Natural killer cell (primary cell): Measurements from ENCODE around the gene OR51V1. TPM values are rescaled to one million over a fixed set of nuclear protein-coding genes. Genes with fewer than 3 reads are reported as not detected.
"Not testable (repeated sequence)": the region's sequence is repeated elsewhere in the genome, so short reads cannot be mapped to it uniquely, and the experiment has no call there.

Experiments used
- ATAC-seq, 3 donors: fragments of 150-1000 bp in 2 of 3; fragments of 200-7000 bp in 1 of 3; cut with Tn5 transposase; 1 replicate in 1 of 3; 2 replicates in 2 of 3; pipeline ENCODE4 v1.10.0; 2021; ENCODE audit warnings: mild to moderate bottlenecking in 2 of 3, moderate library complexity in 2 of 3
- DNase-seq, 2 donors: peaks; one replicate each; pipeline versions ENCODE4 v3.0.0 to v3.0.0-alpha.2; 2013 to 2021; ENCODE audit warnings: mixed read lengths in 1 of 2
- H3K27ac ChIP-seq: one replicate; pipeline ENCODE4 v1.5.1; 2013; ENCODE audit warnings: mild to moderate bottlenecking, low read length
- H3K27me3 ChIP-seq: one replicate; pipeline ENCODE4 v1.6.1; 2013; ENCODE audit warnings: low read length; ENCODE audit not compliant: control insufficient read depth, insufficient read depth
- H3K36me3 ChIP-seq: one replicate; pipeline ENCODE4 v1.6.1; 2013; ENCODE audit warnings: low read length; ENCODE audit not compliant: control insufficient read depth, insufficient read depth
- H3K4me1 ChIP-seq: one replicate; pipeline ENCODE4 v1.6.1; 2013; ENCODE audit warnings: low read length; ENCODE audit not compliant: control insufficient read depth, insufficient read depth
- H3K4me3 ChIP-seq: one replicate; pipeline ENCODE4 v1.5.1; 2013; ENCODE audit warnings: low read length
- H3K9me3 ChIP-seq: one replicate; pipeline ENCODE4 v1.6.1; 2013; ENCODE audit warnings: low read length; ENCODE audit not compliant: control insufficient read depth, insufficient read depth
- H3K27ac Mint-ChIP-seq, 2 donors: one replicate each; pipeline ENCODE4 v1.8.0; 2022; ENCODE audit warnings: mild to moderate bottlenecking in 2 of 2, mixed read lengths in 2 of 2, moderate library complexity in 1 of 2
- H3K27me3 Mint-ChIP-seq, 2 donors: one replicate each; pipeline ENCODE4 v1.8.0; 2022; ENCODE audit warnings: low read depth in 2 of 2, mixed read lengths in 2 of 2
- H3K36me3 Mint-ChIP-seq: one replicate; pipeline ENCODE4 v1.8.0; 2022; ENCODE audit warnings: mixed read lengths
- H3K4me1 Mint-ChIP-seq, 2 donors: one replicate each; pipeline ENCODE4 v1.8.0; 2022; ENCODE audit warnings: mixed read lengths in 2 of 2
- H3K4me3 Mint-ChIP-seq: one replicate; pipeline ENCODE4 v1.8.0; 2022; ENCODE audit warnings: mild to moderate bottlenecking, moderate library complexity, mixed read lengths
- H3K9me3 Mint-ChIP-seq, 2 donors: one replicate each; pipeline ENCODE4 v1.8.0; 2022; ENCODE audit warnings: mixed read lengths in 2 of 2
- WGBS: methylation state at CpG from one replicate; pipeline ENCODE4 v1.1.7; 2013; ENCODE audit warnings: missing lambda C conversion rate; ENCODE audit not compliant: insufficient coverage; 5-methylcytosine and 5-hydroxymethylcytosine counted together
- intact Hi-C: fragments of 100-400 bp; cut with micrococcal nuclease; formaldehyde crosslinking; loops from one replicate; pipeline ENCODE4 v1.14.2; 2022
- total RNA-seq, 4 donors: library from RNA; stranded (reverse); fragments of 120-200 nt in 1 of 4; gene quantifications; one replicate each; pipeline versions ENCODE4 v1.2.3 to v1.2.4, GENCODE V29; 2013 to 2022
- TF ChIP-seq, protein P1 (sequence below): fragments of 200-600 bp; IDR thresholded peaks from one replicate; pipeline ENCODE4 v1.8.0; 2022; ENCODE audit warnings: antibody characterized with exemption

OR51V1 gene, protein sequence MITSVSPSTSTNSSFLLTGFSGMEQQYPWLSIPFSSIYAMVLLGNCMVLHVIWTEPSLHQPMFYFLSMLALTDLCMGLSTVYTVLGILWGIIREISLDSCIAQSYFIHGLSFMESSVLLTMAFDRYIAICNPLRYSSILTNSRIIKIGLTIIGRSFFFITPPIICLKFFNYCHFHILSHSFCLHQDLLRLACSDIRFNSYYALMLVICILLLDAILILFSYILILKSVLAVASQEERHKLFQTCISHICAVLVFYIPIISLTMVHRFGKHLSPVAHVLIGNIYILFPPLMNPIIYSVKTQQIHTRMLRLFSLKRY
- total RNA-seq, result not detected
- not detected for total RNA-seq (2013)

- intact Hi-C loops, result no loop called here
- Mint-ChIP-seq H3K27ac (no peak within 1 kb of the TSS), H3K9me3 (peaks cover 0 to 2% of the 10 kb centered on the region in 2 donors), H3K36me3 (no peaks in the 10 kb centered on the region), H3K27me3 (peaks cover 0 to 3% of the 10 kb centered on the region in 2 donors), H3K4me3 (no peak within 1 kb of the TSS), H3K4me1 (no peaks in the 10 kb centered on the region)
- Histone ChIP-seq H3K27me3 (no peaks in the 10 kb centered on the region), H3K9me3 (no peaks in the 10 kb centered on the region), H3K27ac (no peak within 1 kb of the TSS), H3K4me1 (no peaks in the 10 kb centered on the region), H3K36me3 (no peaks in the 10 kb centered on the region), H3K4me3 (no peak within 1 kb of the TSS)
- DNase-seq (no peak), ATAC-seq (no peak)
- TF ChIP-seq, protein P1, sequence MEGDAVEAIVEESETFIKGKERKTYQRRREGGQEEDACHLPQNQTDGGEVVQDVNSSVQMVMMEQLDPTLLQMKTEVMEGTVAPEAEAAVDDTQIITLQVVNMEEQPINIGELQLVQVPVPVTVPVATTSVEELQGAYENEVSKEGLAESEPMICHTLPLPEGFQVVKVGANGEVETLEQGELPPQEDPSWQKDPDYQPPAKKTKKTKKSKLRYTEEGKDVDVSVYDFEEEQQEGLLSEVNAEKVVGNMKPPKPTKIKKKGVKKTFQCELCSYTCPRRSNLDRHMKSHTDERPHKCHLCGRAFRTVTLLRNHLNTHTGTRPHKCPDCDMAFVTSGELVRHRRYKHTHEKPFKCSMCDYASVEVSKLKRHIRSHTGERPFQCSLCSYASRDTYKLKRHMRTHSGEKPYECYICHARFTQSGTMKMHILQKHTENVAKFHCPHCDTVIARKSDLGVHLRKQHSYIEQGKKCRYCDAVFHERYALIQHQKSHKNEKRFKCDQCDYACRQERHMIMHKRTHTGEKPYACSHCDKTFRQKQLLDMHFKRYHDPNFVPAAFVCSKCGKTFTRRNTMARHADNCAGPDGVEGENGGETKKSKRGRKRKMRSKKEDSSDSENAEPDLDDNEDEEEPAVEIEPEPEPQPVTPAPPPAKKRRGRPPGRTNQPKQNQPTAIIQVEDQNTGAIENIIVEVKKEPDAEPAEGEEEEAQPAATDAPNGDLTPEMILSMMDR, result no peak
- 57% methylated on average over 1 of the region's 1 CpG for WGBS
Measured at GRCh38 chr11:5200582-5200981, at the start of gene OR51V1. OR51V1 (minus strand) TSS chr11:5200682; CDS start chr11:5200682, 0 bp downstream.

DNA sequence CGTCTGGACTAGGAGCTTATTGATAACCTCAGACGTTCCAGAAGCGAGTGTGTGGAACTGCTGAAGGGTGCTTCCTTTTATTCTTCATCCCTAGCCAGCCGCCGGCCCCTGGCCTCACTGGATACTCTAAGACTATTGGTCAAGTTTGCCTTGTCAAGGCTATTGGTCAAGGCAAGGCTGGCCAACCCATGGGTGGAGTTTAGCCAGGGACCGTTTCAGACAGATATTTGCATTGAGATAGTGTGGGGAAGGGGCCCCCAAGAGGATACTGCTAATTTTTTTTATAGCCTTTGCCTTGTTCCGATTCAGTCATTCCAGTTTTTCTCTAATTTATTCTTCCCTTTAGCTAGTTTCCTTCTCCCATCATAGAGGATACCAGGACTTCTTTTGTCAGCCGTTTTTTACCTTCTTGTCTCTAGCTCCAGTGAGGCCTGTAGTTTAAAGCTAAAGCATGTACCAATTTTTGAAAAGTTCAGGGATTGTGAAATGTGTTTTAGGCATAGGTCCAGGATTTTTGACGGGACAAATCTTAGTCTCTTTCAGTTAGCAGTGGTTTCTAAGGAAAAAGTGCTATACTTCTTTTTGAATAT, 49.4 kb upstream of the OR51V1 start, which contains the start of gene HBG1:
Gene HBG1, minus strand, starts transcription at position 51 of the 590 bp plus-strand sequence. CDS start 53 bp downstream, outside the sequence.
- 87% methylated on average over 3 of the region's 9 CpGs for WGBS
- intact Hi-C loops, H3K4me3 ChIP-seq, DNase-seq, H3K9me3 ChIP-seq, H3K4me1 ChIP-seq, H3K9me3 Mint-ChIP-seq, H3K4me1 Mint-ChIP-seq, H3K27ac Mint-ChIP-seq, H3K4me3 Mint-ChIP-seq, H3K36me3 Mint-ChIP-seq, H3K27ac ChIP-seq, H3K27me3 ChIP-seq, H3K27me3 Mint-ChIP-seq, H3K36me3 ChIP-seq, ATAC-seq: not testable (repeated sequence)

DNA sequence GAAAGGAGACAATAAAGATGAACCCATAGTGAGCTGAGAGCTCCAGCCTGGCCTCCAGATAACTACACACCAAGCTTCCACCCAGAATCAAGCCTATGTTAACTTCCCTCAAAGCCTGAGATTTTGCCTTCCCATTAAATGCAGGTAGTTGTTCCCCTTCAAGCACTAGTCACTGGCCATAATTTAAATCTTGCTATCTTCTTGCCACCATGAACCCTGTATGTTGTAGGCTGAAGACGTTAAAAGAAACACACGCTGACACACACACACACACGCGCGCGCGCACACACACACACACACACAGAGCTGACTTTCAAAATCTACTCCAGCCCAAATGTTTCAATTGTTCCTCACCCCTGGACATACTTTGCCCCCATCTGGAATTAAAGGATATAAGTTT, 48.0 kb upstream of the OR51V1 start:
- H3K27me3 ChIP-seq, H3K27ac ChIP-seq, H3K27ac Mint-ChIP-seq, DNase-seq, H3K4me1 Mint-ChIP-seq, H3K9me3 ChIP-seq, H3K4me1 ChIP-seq, ATAC-seq, H3K27me3 Mint-ChIP-seq, H3K9me3 Mint-ChIP-seq, H3K36me3 Mint-ChIP-seq, H3K4me3 Mint-ChIP-seq, H3K4me3 ChIP-seq, intact Hi-C loops, H3K36me3 ChIP-seq: not testable (repeated sequence)
- 96% methylated on average over 7 of the region's 7 CpGs for WGBS

- Mint-ChIP-seq H3K36me3 (no peaks in the 10 kb centered on the region), H3K4me1 (no peaks in the 10 kb centered on the region), H3K27ac (no peak overlapping the region), H3K9me3 (no peaks in the 10 kb centered on the region), H3K27me3 (no peaks in the 10 kb centered on the region), H3K4me3 (no peak overlapping the region)
- H3K4me1 ChIP-seq, result no peaks in the 10 kb centered on the region
- H3K4me3 ChIP-seq, result no peak overlapping the region
- ATAC-seq, result no peak
- intact Hi-C loops, result no loop called here
- TF ChIP-seq, protein P1, result no peak
- no peak for DNase-seq
- H3K27me3 ChIP-seq, result no peaks in the 10 kb centered on the region
- WGBS, result 94% methylated on average over 3 of the region's 3 CpGs
- H3K9me3 ChIP-seq, result no peaks in the 10 kb centered on the region
- no peaks in the 10 kb centered on the region for H3K36me3 ChIP-seq
- no peak overlapping the region for H3K27ac ChIP-seq
Measured at GRCh38 chr11:5247472-5248192, 47.1 kb upstream of the OR51V1 start.
